MM.1S (cell line): ENCODE results near the gene MTMR2.

ENCODE experiments used
- DNase-seq: peaks from one replicate; pipeline ENCODE4 v3.0.0-alpha.2; 2015
- H2AFZ ChIP-seq: fragments of 300-600 bp; sonication (generic); 2 replicates; pipeline ENCODE4 v1.6.0; 2016; ENCODE audit warnings: antibody characterized with exemption, low read length
- H3F3A ChIP-seq: fragments of 300-600 bp; sonication (generic); 2 replicates; pipeline ENCODE4 v1.6.1; 2016; ENCODE audit warnings: mild to moderate bottlenecking, antibody characterized with exemption, low read length, moderate library complexity, mixed read lengths; ENCODE audit not compliant: insufficient read depth
- H3K27ac ChIP-seq: fragments of 300-600 bp; sonication (generic); 2 replicates; pipeline ENCODE4 v1.5.1; 2016; ENCODE audit warnings: mild to moderate bottlenecking, low read length
- H3K27me3 ChIP-seq: fragments of 300-600 bp; sonication (generic); replicated peaks from 2 replicates; pipeline ENCODE4 v1.6.0; 2016; ENCODE audit warnings: low read length; ENCODE audit not compliant: insufficient read depth
- H3K36me3 ChIP-seq: fragments of 300-600 bp; sonication (generic); replicated peaks from 2 replicates; pipeline ENCODE4 v1.6.1; 2016; ENCODE audit warnings: mild to moderate bottlenecking, low read length, mixed read lengths; ENCODE audit not compliant: insufficient read depth
- H3K4me1 ChIP-seq: fragments of 300-600 bp; sonication (generic); 2 replicates; pipeline ENCODE4 v1.6.1; 2016; ENCODE audit warnings: low read length, mixed read lengths
- H3K4me2 ChIP-seq: fragments of 300-600 bp; sonication (generic); 2 replicates; pipeline ENCODE4 v1.6.0; 2016; ENCODE audit warnings: low read depth, low read length
- H3K4me3 ChIP-seq: fragments of 300-600 bp; sonication (generic); 2 replicates; pipeline ENCODE4 v1.5.1; 2016; ENCODE audit warnings: low read length, mixed read lengths
- H3K79me2 ChIP-seq: fragments of 300-600 bp; sonication (generic); 2 replicates; pipeline ENCODE4 v1.6.1; 2016; ENCODE audit warnings: mixed run types, low read length, mixed read lengths
- H3K9ac ChIP-seq: fragments of 300-600 bp; sonication (generic); 2 replicates; pipeline ENCODE4 v1.6.1; 2016; ENCODE audit warnings: low read length, mixed read lengths
- H3K9me2 ChIP-seq: fragments of 300-600 bp; sonication (generic); replicated peaks from 2 replicates; pipeline ENCODE4 v1.6.1; 2016; ENCODE audit warnings: mild to moderate bottlenecking, low read length, mixed read lengths; ENCODE audit not compliant: insufficient read depth
- H3K9me3 ChIP-seq: fragments of 300-600 bp; sonication (generic); replicated peaks from 2 replicates; pipeline ENCODE4 v1.6.1; 2016; ENCODE audit warnings: mild to moderate bottlenecking, low read length, mixed read lengths; ENCODE audit not compliant: insufficient read depth
- H4K20me1 ChIP-seq: fragments of 300-600 bp; sonication (generic); 2 replicates; pipeline ENCODE4 v1.6.1; 2016; ENCODE audit warnings: mild to moderate bottlenecking, low read length, moderate library complexity, mixed read lengths; ENCODE audit not compliant: insufficient read depth
- EZH2 ChIP-seq: fragments of 300-600 bp; sonication (generic); optimal IDR thresholded peaks from 2 replicates; pipeline ENCODE3; 2017; ENCODE audit warnings: low read depth, mild to moderate bottlenecking, antibody characterized with exemption, low read length, mixed read lengths
- EZH2phosphoT487 ChIP-seq: fragments of 300-600 bp; sonication (generic); IDR thresholded peaks from 2 replicates; pipeline ENCODE4 v1.6.1; 2018; ENCODE audit warnings: antibody characterized with exemption, low read length
- TF ChIP-seq, protein P1 (sequence below): fragments of 300-600 bp; sonication (generic); IDR thresholded peaks from 2 replicates; pipeline ENCODE4 v1.5.1; 2016; ENCODE audit warnings: antibody characterized with exemption, low read length, mixed read lengths

The MTMR2 gene

DNA sequence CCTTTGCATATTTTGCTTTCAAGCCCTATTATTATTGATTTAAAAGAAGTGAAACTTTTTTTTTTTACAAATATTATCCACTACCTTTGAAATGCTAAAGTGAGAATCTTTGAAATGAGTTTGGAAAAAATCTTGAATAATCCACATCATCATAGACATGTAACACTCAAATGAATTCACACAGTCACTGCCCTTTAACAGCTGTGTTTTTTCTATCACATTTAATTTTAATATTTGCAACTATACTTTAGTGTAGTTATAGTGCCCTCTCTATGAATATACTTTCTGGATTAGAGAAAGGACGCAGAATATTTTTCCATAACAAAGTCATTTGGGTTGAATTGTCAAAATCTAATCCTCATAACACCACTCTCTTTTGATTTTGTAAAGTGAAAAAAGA, 37.9 kb upstream of the MTMR2 start:
- H3K4me1 ChIP-seq: no peaks in the 10 kb centered on the region

DNA sequence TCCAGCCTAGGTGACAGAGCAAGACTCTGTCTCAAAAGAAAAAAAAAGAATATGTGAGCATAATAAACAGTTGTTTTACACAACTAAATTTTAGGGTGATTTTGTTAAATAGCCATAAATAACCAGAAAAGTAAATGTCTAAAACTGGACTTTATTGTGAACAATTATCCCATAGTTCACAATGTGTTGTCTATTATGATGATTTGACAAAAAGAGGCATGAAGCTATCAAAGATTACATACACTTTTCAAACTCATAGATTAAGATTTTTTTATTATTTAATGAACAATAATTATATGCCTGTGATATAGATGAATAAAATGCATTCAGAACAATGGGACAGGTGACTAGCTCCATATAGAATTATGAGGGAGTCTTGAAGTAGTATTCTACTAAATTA, 27.0 kb upstream of the MTMR2 start:
- Histone ChIP-seq H3K27ac (no peak overlapping the region), H3K36me3 (no peaks in the 10 kb centered on the region), H3F3A (no peaks in the 10 kb centered on the region), H3K27me3 (no peaks in the 10 kb centered on the region), H4K20me1 (no peaks in the 10 kb centered on the region), H3K4me2 (no peak overlapping the region), H3K9me3 (no peaks in the 10 kb centered on the region), H3K4me1 (no peaks in the 10 kb centered on the region), H3K9me2 (no peaks in the 10 kb centered on the region), H2AFZ (no peak overlapping the region), H3K4me3 (no peak overlapping the region), H3K79me2 (no peaks in the 10 kb centered on the region), H3K9ac (no peak overlapping the region)
- TF ChIP-seq EZH2 (no peak), EZH2phosphoT487 (no peak)
- TF ChIP-seq, protein P1, sequence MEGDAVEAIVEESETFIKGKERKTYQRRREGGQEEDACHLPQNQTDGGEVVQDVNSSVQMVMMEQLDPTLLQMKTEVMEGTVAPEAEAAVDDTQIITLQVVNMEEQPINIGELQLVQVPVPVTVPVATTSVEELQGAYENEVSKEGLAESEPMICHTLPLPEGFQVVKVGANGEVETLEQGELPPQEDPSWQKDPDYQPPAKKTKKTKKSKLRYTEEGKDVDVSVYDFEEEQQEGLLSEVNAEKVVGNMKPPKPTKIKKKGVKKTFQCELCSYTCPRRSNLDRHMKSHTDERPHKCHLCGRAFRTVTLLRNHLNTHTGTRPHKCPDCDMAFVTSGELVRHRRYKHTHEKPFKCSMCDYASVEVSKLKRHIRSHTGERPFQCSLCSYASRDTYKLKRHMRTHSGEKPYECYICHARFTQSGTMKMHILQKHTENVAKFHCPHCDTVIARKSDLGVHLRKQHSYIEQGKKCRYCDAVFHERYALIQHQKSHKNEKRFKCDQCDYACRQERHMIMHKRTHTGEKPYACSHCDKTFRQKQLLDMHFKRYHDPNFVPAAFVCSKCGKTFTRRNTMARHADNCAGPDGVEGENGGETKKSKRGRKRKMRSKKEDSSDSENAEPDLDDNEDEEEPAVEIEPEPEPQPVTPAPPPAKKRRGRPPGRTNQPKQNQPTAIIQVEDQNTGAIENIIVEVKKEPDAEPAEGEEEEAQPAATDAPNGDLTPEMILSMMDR: no peak
- DNase-seq: no peak

More for the DNA sequence above, 37.9 kb upstream of the MTMR2 start:
- H3K27me3 ChIP-seq: no peaks in the 10 kb centered on the region
- H3K27ac ChIP-seq: no peak overlapping the region
- no peak overlapping the region for H3K4me2 ChIP-seq
- H3F3A ChIP-seq: no peaks in the 10 kb centered on the region
- no peaks in the 10 kb centered on the region for H4K20me1 ChIP-seq
- no peaks in the 10 kb centered on the region for H3K36me3 ChIP-seq
- no peak for DNase-seq
- H2AFZ ChIP-seq: no peak overlapping the region
- no peaks in the 10 kb centered on the region for H3K9me2 ChIP-seq
- H3K9ac ChIP-seq: no peak overlapping the region
- no peaks in the 10 kb centered on the region for H3K9me3 ChIP-seq
- TF ChIP-seq, protein P1: no peak
- no peak for TF ChIP-seq EZH2phosphoT487
- no peak for TF ChIP-seq EZH2
- H3K4me3 ChIP-seq: no peak overlapping the region
- H3K79me2 ChIP-seq: no peaks in the 10 kb centered on the region

DNA sequence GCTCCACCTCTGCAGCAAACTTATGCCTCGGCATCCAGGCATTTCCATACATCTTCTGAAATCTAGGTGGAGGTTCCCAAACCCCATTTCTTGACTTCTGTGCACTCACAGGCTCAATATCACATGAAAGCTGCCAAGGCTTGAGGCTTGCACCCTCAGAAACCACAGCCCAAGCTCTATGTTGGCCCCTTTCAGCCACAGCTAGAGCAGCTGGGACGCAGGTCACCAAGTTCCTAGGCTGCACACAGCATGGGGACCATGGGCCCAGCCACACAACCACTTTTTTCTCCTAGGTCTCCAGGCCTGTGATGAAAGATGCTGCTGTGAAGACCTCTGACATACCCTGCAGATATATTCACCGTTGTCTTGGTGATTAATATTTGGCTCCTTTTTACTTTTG, 24.7 kb upstream of the MTMR2 start:
- Histone ChIP-seq H3K27ac (no peak overlapping the region), H3K36me3 (no peaks in the 10 kb centered on the region), H4K20me1 (no peaks in the 10 kb centered on the region), H3K9ac (no peak overlapping the region), H3K4me2 (no peak overlapping the region), H2AFZ (no peak overlapping the region), H3K9me2 (no peaks in the 10 kb centered on the region), H3K27me3 (no peaks in the 10 kb centered on the region), H3K79me2 (no peaks in the 10 kb centered on the region), H3K4me1 (no peaks in the 10 kb centered on the region), H3F3A (no peaks in the 10 kb centered on the region), H3K9me3 (no peaks in the 10 kb centered on the region), H3K4me3 (no peak overlapping the region)
- TF ChIP-seq, protein P1: no peak
- TF ChIP-seq EZH2phosphoT487 (no peak), EZH2 (no peak)
- DNase-seq: no peak
